Measurements from ENCODE around the gene GANAB. TPM values are rescaled to one million over a fixed set of nuclear protein-coding genes. Genes with fewer than 3 reads are reported as not detected.
"Not testable (repeated sequence)": the region's sequence is repeated elsewhere in the genome, so short reads cannot be mapped to it uniquely, and the experiment has no call there.

The GANAB gene
- total RNA-seq, 1 donor from 2014 or later = 96.8 TPM

DNA sequence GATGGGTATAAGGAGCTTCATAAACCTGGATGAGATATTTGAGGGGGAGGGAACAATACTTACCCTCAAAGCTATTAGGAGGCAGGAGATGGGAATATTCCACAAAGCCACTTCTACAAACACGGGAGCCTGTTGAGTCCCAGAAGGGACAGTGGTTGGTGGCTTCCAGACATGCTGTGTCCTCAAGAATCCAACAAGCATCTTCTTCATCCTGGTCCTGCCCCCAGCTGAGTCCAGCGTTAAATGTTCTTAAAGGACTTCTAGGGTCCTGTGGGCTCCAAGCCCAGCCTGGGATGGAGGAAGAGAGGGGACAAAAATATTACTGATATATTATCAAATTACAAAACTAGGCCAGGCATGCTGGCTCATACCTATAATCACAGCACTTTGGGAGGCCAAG is 21.0 kb upstream of the GANAB start:
- no peak for DNase-seq (ENCODE audit: low spot score)

DNA sequence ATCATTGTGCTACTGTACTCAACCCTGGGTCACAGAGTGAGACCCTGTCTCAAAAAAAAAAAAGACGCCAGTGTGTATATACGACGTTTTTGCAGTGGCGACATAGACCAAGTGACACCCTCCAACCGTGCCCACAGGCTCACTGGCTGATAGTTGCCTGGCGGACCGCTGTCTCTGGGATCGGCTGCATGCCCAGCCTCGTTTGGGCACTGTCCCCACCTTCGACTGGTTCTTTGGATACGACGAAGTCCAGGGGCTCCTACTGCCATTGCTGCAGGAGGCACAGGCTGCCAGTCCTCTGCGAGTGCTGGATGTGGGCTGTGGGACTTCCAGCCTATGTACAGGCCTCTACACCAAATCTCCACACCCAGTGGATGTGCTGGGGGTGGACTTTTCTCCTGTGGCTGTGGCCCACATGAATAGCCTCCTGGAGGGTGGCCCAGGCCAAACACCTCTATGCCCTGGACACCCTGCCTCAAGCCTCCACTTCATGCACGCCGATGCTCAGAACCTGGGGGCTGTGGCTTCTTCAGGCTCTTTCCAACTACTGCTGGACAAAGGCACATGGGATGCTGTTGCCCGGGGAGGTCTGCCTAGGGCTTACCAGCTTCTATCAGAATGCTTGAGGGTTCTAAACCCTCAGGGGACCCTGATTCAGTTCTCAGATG is 20.0 kb upstream of the GANAB start:
- no peak for DNase-seq (ENCODE audit: low spot score)

DNA sequence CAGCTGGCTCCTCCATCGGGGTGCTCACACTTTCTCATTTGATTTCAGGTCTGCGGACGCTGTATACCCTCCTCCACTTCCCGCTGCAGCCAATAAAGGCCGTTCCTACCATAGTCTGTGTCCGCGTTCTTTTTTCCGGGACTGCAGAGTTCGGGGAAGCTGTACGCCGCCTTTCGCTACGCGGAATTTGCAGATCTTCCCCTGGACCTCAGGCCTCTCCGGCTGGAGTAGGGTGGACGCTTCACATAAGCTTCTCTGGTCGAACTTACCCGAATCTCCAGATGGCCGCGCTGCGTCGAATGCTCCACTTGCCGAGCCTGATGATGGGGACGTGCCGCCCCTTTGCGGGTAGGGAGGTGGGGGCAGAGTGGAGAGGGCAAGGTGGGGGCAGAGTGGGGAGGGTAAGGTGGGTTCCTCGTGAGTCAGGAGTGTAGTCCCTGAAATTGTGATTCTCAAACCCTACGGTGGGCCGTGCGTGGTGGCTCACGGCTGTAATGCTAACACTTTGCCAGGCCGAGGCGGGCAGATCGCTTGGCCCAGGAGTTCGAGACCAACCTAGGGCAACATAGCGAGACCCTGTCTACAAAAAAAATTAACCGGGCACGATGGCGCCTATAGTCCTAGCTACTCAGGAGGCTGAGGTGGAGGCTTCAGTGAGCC is 19.3 kb upstream of the GANAB start:
- DNase-seq (ENCODE audit: low spot score) = peak; percentile 74

DNA sequence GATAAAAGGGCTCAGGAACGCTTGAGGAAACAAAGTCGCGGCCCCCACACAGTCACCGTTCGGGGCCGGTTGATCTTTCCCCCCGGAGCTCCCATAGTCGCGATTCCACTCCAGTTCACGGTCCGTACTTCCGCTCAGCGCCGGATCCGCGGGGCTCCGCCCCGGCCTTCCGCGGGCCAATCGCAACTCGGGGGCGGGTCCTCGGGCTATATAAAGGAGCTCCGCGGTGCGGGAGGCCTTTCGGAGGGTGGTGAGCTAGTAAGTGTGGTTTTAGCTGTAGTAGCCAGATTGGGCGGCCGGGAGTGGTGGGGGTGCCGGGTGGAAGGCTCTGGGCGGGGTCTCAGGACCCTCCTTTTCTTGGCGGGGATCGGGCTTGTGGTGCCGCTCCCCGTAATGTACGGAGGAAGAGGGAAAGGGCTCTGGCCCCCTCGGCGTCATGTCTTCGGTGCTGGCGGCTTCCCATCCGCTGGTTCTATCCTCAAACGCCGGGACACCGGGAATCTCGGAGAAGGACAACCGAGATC is 18.7 kb upstream of the GANAB start, which contains the start of the genes C11orf98 and CSKMT:
TSS of gene C11orf98 (minus strand) at position 136 of the 524 bp plus-strand sequence. CDS start at position 95, 41 bp downstream.
TSS of gene CSKMT (plus strand) at position 238 of the 524 bp plus-strand sequence. CDS start 568 bp downstream, outside the sequence.
- DNase-seq (ENCODE audit: low spot score) = peak; percentile 96

DNA sequence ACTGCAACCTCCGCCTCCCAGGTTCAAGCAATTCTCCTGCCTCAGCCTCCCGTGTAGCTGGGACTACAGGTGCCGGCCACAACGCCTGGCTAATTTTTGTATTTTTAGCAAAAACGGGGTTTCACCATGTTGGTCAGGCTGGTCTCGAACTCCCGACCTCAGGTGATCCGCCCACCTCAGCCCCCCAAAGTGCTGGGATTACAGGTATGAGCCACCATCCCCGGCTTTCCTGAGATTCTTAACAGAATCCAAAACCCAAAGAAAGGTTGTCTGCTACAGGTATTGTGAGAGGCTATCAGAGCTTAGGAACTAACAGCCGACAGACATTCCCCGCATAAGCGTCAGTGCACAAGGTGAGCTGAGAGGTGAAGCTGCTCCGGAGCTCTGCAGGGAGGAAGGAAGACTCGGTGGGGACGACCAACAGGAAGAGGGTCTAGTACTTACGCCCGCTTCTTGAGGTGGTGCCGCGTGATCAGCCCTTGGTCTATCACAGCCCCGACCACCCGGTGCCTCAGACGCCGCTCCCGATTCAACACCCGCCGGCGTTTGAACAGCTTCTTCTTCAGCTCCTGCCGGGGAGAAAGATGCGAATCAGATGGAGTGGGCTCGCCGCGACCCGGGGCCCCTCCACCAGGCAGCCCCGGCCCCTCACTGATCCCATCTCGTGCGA is 18.1 kb upstream of the GANAB start:
- DNase-seq (ENCODE audit: low spot score) = no peak

DNA sequence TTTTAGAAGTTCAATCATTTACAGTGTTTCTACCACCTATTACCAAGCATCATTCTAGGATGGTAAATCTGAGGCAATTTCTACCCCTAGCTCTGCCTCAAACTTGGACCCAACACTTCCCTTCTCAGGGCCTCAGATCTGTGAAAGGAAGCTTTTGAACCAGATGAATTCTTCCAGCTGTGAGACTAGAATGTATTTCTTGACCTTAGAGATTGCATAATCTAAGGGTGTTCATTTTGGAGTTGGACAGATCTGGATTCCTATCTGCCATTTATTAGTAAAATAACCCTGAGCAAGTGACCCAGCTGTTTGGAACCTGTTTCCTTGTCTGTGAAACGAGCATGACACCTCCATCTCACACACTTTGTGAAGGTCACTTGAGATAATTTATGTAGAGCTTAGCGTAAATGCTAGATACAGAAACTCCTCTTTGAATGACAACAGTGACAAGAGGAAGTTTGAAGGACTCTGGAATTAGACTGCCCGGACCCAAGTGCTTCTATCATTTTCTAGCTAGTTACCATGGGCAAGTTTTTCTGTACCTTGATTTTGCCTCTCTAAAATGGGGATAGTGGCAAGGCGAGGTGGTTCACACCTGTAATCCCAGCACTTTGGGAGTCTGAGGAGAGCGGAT is 10.5 kb upstream of the GANAB start:
- no peak for DNase-seq (ENCODE audit: low spot score)

DNA sequence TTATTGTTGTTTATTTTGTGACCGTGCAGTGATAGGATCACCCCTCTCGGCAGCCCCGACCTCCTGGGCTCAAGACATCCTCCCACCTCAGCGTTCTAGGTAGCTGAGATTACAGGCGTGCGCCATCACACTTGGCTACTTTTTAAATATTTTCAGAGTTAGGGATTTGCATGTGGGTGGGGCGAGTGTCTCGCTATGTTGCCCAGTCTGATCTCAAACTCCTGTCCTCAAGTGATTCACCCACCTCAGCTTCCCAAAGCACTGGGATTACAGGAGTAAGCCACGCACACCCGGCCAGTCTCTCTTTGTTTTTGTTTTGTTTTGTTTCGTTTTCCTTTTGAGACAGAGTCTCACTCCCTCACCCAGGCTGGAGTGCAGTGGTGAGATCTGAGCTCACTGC is 7.9 kb upstream of the GANAB start:
- DNase-seq (ENCODE audit: low spot score) = no peak

DNA sequence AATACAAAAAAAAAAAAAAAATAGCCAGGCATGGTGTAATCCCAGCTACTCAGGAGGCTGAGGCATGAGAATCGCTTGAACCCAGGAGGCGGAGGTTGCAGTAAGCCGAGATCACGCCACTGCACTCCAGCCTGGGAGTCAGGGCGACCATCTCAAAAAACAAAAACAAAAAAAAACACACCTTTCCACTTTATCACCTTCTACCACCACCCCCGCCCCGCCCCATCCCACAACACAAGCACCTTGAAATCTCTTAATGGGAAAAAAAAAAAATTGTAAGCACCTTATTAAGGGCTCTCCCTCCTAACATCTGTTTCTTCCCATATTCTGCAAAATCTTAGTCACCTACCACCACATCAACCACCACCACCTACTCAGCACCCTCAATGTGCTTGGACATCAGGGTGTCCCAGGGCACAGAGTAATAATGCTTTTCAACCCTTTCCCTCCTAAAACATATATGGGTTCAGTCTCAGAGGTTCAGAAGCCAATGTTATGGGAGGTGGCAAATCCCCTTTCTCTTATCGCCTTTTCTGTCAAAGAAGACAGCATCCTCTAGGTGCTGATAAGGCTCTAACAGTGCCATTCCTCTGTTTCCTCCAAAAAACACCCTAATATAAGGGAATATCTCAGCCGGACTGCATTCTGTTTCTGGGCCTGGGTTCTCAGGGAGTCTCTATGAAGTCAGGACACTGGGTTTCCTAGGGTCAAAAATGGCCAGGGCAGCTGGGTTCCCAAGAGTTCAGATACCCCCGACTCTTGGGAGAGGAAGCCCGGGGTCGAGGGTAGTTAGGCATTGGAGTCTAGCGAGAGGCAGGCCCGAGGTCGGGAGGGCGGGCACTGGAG is 6.0 kb upstream of the GANAB start:
- no peak for DNase-seq (ENCODE audit: low spot score)

DNA sequence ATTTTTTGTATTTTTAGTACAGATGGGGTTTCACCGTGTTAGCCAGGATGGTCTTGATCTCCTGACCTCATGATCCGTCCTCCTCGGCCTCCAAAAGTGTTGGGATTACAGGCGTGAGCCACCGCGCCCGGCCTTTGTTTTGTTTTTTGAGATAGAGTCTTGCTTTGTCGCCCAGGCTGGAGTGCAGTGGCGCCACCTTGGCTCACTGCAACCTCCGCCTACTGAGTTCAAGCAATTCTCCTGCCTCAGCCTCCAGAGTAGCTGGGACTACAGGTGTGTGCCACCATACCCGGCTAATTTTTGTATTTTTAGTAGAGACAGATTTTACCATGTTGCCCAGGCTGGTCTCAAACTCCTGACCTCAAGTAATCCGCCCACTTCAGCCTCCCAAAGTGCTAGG is 3.9 kb upstream of the GANAB start:
- not testable (repeated sequence) for DNase-seq (ENCODE audit: low spot score)

DNA sequence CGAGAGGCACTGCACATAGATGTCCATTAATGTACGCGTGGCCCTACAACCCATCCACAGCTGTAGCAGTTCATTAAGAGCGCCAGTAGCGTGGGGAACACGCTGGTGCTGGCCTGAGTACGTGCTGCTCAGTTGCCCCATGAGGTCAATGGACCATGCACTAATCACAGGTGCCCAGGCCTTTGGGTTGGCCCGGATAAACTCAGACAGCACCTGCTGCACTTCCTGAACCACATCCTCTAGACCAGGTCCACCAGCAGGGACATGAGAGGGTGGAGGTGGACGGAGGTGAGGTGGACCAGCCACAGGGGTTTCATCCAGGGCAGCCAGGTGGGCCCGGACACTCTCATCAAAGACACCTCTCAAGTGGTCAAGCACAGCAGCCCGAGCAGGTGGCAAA is 3.1 kb upstream of the GANAB start:
- DNase-seq (ENCODE audit: low spot score) = no peak

DNA sequence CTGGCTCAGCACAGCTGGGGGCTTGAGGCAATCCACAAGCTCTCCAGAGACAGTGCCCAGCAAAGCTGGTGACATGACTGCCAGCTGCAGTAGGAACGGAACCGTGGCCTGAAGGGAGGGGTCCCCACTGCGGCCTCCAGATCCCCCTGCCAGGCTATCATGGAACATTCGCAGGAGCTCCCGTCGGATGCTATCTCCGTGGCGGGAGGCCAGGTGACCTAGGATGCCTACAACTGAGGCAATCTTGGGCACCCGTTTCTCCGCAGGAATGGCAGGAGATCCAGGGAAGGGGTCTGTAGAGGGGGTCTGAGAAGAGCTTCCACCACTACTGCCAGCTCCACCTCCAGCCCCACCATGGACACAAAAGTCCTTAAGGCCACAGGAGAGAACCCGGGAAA is 2.6 kb upstream of the GANAB start:
- DNase-seq (ENCODE audit: low spot score) = no peak

DNA sequence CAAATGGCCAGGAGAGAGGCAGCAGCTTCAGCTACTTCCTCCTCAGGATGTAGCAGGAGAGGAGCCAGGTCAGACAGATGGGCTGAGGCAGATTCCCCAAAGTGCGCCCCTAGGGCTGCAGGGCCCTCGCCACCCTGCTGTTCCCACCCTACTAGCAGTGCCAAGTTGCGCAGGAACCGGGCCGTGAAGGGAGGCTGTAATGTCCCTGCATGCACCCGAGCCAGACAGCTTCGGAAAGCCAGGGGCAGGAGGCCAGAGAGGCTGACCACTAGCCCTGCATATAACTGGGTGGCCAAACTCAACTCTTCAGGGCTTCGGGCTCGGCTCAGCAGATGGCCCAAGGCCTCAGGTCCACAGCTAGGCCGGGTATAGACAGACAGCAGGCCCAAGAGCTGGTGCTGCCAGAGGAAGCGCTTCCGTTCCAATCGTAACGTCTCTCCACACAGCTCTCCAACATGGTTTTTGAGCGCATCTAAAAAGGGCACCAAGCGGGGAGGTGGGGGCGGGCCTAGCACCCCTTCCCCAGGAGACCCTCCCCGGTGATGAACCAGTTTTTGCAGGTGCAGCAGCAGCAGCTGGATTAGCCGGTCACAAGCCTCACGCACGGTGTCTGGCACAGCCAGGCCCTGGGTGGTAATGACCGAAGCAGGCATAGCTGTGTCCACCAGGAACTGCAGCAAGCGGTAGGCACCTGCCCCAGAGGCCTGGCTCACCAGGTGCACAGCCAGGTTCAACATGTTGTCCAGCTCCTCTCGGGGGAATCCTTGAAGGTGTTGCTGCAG is 2.0 kb upstream of the GANAB start:
- DNase-seq (ENCODE audit: low spot score) = no peak

DNA sequence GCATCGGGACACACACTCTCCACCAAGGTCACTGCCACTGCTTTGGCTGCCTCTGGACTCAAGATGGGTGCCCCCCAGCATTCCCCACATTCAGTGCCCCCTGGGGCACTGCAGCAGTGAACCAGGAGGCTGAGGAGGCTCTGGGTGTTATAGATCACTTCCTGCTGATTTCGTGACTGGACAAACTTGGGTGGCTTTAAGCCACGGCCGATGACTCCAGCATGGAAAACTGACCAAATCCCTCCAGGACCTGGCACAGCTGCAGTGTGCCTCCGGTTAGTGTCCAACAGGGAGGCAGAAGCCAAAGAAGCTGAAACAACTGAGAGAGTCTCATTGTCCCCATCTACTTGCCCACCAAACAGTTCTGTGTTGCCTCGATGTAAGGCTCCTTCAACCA is 1.2 kb upstream of the GANAB start:
- DNase-seq (ENCODE audit: low spot score) = no peak

DNA sequence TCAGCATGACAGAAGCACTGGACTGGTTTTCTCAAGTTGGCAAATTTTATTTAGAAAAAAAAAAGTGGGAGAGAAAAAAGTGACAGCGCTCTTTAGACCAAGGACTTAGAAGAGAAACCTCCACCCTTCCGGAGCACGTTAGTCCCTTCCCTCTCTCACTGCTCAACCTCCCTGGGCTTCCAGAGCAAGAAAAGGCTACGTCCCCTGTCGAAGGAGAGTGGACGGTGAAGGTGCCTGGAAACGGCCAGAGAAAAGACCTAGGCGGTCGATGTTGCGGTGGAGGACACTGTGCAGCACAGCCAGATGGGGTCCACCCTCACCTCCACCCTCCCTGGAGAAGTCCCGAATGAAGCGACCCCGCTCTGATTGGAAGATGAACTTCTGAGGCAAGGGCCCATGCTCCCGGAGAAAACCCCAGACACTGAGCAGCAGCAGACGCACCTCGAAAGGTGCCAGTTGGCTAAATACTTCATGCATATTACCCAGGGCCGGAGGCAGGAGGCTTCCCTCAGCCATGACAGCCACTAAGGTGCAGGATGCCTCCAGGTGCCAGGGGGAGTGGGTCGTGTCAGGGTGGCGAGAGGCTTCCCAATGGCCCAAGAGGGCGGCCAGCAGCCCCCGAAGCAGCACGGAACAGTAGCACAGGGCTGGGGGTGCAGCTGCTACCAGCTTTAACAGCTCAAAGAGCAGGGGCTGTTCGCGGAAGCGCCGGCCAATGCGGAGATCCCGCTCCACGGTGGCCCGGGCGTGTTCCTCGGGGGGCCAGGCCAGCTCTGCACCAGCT is 604 bp upstream of the GANAB start:
- no peak for DNase-seq (ENCODE audit: low spot score)

DNA sequence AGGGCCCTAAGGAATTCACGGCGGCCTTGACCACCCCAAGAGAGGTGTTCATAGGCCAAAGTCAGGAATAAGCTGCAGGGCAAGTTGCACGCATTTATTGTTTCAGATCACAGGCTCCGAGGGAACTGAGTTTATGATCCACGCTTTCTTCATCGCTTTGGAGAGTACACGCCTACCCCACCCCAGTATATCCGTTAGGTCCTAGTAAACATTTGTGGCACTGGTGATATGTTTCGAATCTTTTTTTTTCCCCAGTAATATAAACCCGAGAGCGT is 805 bp downstream of the GANAB start:
- no peak for DNase-seq (ENCODE audit: low spot score)

DNA sequence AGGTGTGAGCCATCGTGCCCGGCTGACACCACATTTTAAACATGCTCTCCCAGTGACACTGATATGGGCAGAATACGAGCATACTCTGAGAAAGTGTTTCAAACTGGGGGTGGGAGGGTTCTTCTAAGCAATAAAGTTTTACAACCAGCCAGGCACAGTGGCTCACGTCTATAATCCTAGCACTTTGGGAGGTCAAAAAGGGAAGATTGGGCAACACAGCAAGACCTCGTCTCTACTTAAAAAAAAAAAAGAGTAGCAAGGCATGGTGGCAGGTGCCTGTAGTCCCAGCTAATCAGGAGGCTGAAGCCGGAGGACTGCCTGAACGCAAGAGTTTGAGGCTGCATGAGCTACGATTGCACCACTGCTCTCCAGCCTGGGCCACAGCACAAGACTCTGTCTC is 2.2 kb downstream of the GANAB start:
- DNase-seq (ENCODE audit: low spot score) = no peak

DNA sequence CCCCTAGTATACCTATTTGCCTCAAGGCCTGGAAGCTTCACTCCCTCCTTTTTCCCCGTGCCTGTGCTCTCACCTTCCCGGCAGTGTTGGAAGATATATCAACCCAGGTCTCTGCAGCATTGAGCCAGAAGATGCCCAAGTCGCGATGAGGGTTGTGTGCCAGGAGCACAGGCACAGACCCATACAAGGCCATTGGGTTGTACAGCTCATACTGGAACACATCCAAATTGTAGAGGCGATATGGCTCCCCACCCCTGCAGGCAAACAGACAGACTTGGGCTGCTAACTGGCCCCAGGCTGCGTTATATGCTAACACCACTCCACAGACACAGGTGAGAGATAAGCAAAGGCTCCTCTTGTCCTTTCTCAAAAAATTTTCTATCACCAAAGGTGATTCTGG is 13.9 kb downstream of the GANAB start:
- no peak for DNase-seq (ENCODE audit: low spot score)

DNA sequence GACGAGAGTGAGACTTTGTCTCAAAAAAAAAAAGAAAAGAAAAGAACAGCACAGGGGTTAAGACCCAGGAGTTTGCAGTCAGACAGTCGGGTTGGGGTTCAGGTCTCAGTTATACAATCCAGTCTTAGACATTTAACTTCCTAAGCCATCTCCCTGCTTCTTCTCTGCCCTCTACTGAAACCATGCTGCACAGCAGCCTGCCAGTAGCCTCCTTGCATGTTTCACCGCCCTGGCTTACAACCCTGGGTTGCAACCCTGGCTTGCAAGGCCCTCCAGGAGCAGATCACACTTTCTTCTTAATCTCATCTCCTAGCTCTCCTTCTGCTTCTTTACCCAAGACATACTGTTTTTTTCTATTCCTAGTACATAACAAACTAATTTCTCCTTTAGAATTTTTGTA is 18.7 kb downstream of the GANAB start:
- no peak for DNase-seq (ENCODE audit: low spot score)

DNA sequence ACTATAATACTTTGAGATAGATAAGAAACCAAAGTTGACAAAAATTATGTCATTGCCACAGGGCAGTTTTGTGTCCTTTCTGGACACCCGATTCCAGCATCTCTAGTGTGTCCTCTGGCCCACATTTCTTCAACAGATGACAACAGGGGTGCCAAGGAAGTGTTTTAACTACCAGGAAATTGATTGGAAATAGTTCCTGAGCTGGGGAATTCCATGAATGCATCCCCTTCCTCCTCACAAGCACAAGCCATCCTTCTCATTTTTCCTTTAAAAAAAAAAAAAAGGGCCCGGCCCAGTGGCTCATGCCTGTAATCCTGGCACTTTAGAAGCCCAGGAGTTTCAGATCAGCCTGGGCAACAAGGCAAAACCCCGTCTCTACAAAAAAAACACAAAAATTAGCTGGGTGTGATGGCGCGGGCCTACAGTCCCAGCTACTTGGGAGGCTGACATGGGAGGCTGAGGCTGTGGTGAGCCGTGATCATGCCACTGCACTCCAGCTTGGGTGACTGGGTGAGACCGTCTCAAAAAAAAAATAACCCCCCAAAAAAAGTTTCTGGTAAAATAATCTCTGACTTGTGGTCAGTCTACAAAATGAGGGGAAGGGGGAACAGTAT is 23.8 kb downstream of the GANAB start:
- no peak for DNase-seq (ENCODE audit: low spot score)
